Type B pancreatic cell (in vitro differentiated cells): ENCODE data around the gene MCM3AP. TPM values are rescaled to one million over a fixed set of nuclear protein-coding genes. Genes with fewer than 3 reads are reported as not detected.

Experiments
- DNase-seq: peaks from one replicate; pipeline ENCODE4 v3.0.0; 2021; ENCODE audit warnings: mixed read lengths; ENCODE audit not compliant: unreplicated experiment; ENCODE audit errors: extremely low spot score
- H3K27ac Mint-ChIP-seq: 2 replicates; pipeline ENCODE4 v1.8.0; 2021; ENCODE audit warnings: mild to moderate bottlenecking, mixed read lengths
- H3K27me3 Mint-ChIP-seq: 2 replicates; pipeline ENCODE4 v1.8.0; 2021; ENCODE audit warnings: mixed read lengths
- H3K36me3 Mint-ChIP-seq: 2 replicates; pipeline ENCODE4 v1.8.0; 2021; ENCODE audit warnings: mixed read lengths
- H3K4me1 Mint-ChIP-seq: one replicate; pipeline ENCODE4 v1.8.0; 2021; ENCODE audit warnings: mixed read lengths; ENCODE audit not compliant: unreplicated experiment
- H3K4me3 Mint-ChIP-seq: 2 replicates; pipeline ENCODE4 v1.8.0; 2021; ENCODE audit warnings: mild to moderate bottlenecking, mixed read lengths
- H3K9me3 Mint-ChIP-seq: 2 replicates; pipeline ENCODE4 v1.8.0; 2021; ENCODE audit warnings: mixed read lengths
- CTCF ChIP-seq: fragments of 200-600 bp; sonication (generic); conservative IDR thresholded peaks from 2 replicates; pipeline ENCODE4 v1.5.0; 2021; ENCODE audit warnings: antibody characterized with exemption, mild to moderate bottlenecking
- total RNA-seq: library from RNA; stranded (reverse); gene quantifications from 2 replicates; pipeline ENCODE4 v1.2.1, GENCODE V29; 2021; ENCODE audit warnings: low replicate concordance

Gene MCM3AP
- total RNA-seq, 1 donor from 2014 or later: 120 TPM

GRCh38 chr21:46212721-46213484, 72.5 kb downstream of the MCM3AP start:
- Mint-ChIP-seq H3K4me3 (no peak overlapping the region), H3K4me1 (no peaks in the 10 kb centered on the region), H3K9me3 (no peaks in the 10 kb centered on the region), H3K36me3 (no peaks in the 10 kb centered on the region), H3K27ac (no peak overlapping the region), H3K27me3 (no peaks in the 10 kb centered on the region)
- TF ChIP-seq CTCF: no peak
- peak; percentile 70 for DNase-seq

- no peak for DNase-seq
- no peaks in the 10 kb centered on the region for H3K9me3 Mint-ChIP-seq
- peak overlapping the region; percentile 51 for H3K27ac Mint-ChIP-seq
- H3K36me3 Mint-ChIP-seq: no peaks in the 10 kb centered on the region
- no peaks in the 10 kb centered on the region for H3K27me3 Mint-ChIP-seq
- TF ChIP-seq CTCF: no peak
- no peaks in the 10 kb centered on the region for H3K4me1 Mint-ChIP-seq
- H3K4me3 Mint-ChIP-seq: no peak overlapping the region
These were observed 73.4 kb downstream of the MCM3AP start for GRCh38 chr21:46211786-46212720.

DNA sequence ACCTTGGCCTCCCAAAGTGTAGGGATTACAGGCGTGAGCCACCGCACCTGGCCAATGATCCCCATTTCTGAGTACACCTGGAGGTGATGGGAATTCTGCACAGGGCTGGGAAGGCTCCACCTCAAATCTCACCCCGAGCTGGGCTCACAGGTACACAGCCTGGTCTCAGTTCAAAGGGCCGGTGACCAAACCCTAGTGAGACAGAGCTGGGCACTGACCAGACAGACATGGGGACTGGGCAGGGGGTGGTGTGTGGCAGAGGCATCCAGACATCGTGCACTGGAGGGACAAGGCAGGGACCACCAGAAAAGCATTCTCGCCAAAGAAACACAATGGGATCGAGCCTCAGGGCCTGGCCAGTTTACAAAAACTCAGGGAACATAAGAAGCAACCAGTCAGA, 74.0 kb downstream of the MCM3AP start:
- Mint-ChIP-seq H3K4me3 (no peak overlapping the region), H3K27ac (peak overlapping the region; percentile 51), H3K36me3 (no peaks in the 10 kb centered on the region), H3K4me1 (no peaks in the 10 kb centered on the region), H3K9me3 (no peaks in the 10 kb centered on the region), H3K27me3 (no peaks in the 10 kb centered on the region)
- no peak for DNase-seq
- TF ChIP-seq CTCF: no peak

- Mint-ChIP-seq H3K4me1 (no peaks in the 10 kb centered on the region), H3K27ac (no peak overlapping the region), H3K9me3 (no peaks in the 10 kb centered on the region), H3K27me3 (no peaks in the 10 kb centered on the region), H3K36me3 (no peaks in the 10 kb centered on the region), H3K4me3 (no peak overlapping the region)
- no peak for TF ChIP-seq CTCF
- DNase-seq: no peak
These were observed 74.9 kb downstream of the MCM3AP start for GRCh38 chr21:46210378-46211136.
